ENCODE data around the gene MYOCOS.

GRCh38 chr1:171640225-171640624 lies 18.2 kb downstream of the MYOCOS start:
- no peak for TF ChIP-seq CTCF (conservative IDR thresholded peaks at IDR 0.05 in 1 of 2, IDR thresholded peaks at IDR 0.05 in 1 of 2; ENCODE audit: low read depth in 1 of 2, low read length in 2 of 2)
- TF ChIP-seq EZH2 (IDR thresholded peaks at IDR 0.05; ENCODE audit: low read length, missing control alignments): no peak
